Body of pancreas (tissue), 4 donors: Measurements from ENCODE around the gene AMER2.

Experiments used
- POLR2A ChIP-seq, 3 donors: fragments of 450-650 bp; IDR thresholded peaks; one replicate each; pipeline ENCODE4 v1.6.1; 2016; ENCODE audit warnings: antibody characterized with exemption in 3 of 3, mild to moderate bottlenecking in 2 of 3
- TF ChIP-seq, protein P1 (sequence below), 7 experiments: fragments of 450-650 bp in 4 of 7; fragments of 200-600 bp in 3 of 7; sonication (generic) in 3 of 7; IDR thresholded peaks; one replicate each; pipeline ENCODE4 v1.5.1; 2016 to 2019; ENCODE audit warnings: antibody characterized with exemption in 7 of 7

DNA sequence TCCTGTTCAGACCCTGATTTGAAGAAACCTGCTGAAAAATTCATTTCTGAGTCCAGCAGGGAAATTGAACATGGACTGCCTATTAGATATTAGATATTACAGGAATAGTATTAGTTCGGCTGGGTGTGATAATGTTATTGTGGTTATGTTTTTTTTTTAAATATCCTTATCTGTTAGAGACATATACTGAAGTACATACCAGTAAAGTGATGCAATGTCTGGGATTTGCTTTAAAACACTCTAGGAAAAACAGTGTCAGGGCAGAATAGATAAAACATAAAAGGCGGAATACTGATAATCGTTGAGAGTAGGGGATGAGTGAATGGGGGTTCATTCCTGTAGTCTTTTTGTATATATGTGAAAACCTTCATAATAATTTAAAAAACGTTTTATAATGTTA lies 28.7 kb upstream of the AMER2 start:
- TF ChIP-seq, protein P1, sequence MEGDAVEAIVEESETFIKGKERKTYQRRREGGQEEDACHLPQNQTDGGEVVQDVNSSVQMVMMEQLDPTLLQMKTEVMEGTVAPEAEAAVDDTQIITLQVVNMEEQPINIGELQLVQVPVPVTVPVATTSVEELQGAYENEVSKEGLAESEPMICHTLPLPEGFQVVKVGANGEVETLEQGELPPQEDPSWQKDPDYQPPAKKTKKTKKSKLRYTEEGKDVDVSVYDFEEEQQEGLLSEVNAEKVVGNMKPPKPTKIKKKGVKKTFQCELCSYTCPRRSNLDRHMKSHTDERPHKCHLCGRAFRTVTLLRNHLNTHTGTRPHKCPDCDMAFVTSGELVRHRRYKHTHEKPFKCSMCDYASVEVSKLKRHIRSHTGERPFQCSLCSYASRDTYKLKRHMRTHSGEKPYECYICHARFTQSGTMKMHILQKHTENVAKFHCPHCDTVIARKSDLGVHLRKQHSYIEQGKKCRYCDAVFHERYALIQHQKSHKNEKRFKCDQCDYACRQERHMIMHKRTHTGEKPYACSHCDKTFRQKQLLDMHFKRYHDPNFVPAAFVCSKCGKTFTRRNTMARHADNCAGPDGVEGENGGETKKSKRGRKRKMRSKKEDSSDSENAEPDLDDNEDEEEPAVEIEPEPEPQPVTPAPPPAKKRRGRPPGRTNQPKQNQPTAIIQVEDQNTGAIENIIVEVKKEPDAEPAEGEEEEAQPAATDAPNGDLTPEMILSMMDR (IDR thresholded peaks at IDR 0.05): no peak
- TF ChIP-seq POLR2A (IDR thresholded peaks at IDR 0.05): no peak
